IMR-90 (cell line): ENCODE measurements around the gene RHO. TPM values are rescaled to one million over a fixed set of nuclear protein-coding genes. Genes with fewer than 3 reads are reported as not detected.
"Not testable (repeated sequence)": the region's sequence is repeated elsewhere in the genome, so short reads cannot be mapped to it uniquely, and the experiment has no call there.

Source experiments
- ATAC-seq: fragments of 200-7000 bp; cut with Tn5 transposase; 2 replicates; pipeline ENCODE4 v1.9.1; 2020; ENCODE audit warnings: low read depth, mild to moderate bottlenecking, moderate library complexity
- BruUV-seq: library from RNA; stranded (reverse); fragments of 400-500 nt; replicated peaks from 2 replicates; lab custom pipeline; 2021; lab: Mats Ljungman, UMichigan
- CTCF ChIA-PET: fragments of 300-600 bp; formaldehyde crosslinking; extraction: SDS; loops from one replicate; lab custom pipeline; 2021; ENCODE audit warnings: antibody characterized with exemption; lab: Yijun Ruan, JAX
- POLR2A ChIA-PET: fragments of 300-600 bp; sonication (Branson Sonifier 250); formaldehyde crosslinking; loops from one replicate; lab custom pipeline; 2022; ENCODE audit warnings: antibody characterized with exemption; ENCODE audit not compliant: unreplicated experiment; lab: Charles Lee
- DNase-seq: peaks from one replicate; pipeline ENCODE4 v3.0.0; 2013
- H2AFZ ChIP-seq: replicated peaks from 2 replicates; pipeline ENCODE3; 2013; ENCODE audit warnings: low read length, mild to moderate bottlenecking; ENCODE audit not compliant: poor library complexity
- H2AK5ac ChIP-seq: 2 replicates; pipeline ENCODE4 v1.6.1; 2013; ENCODE audit warnings: low read depth, low read length, inconsistent platforms
- H2AK9ac ChIP-seq: replicated peaks from 2 replicates; pipeline ENCODE3; 2013; ENCODE audit warnings: mild to moderate bottlenecking, low read depth, low read length, moderate library complexity; ENCODE audit not compliant: poor library complexity
- H2BK120ac ChIP-seq: 2 replicates; pipeline ENCODE4 v1.6.1; 2013; ENCODE audit warnings: low read depth, low read length, inconsistent platforms
- H2BK15ac ChIP-seq: 3 replicates; pipeline ENCODE4 v1.6.1; 2013; ENCODE audit warnings: low read depth, low read length, inconsistent platforms
- H2BK20ac ChIP-seq: 2 replicates; pipeline ENCODE4 v1.6.1; 2013; ENCODE audit warnings: low read depth, mild to moderate bottlenecking, inconsistent platforms, low read length, moderate library complexity
- H2BK5ac ChIP-seq: 2 replicates; pipeline ENCODE4 v1.6.1; 2013; ENCODE audit warnings: mild to moderate bottlenecking, low read depth, low read length, inconsistent platforms; ENCODE audit not compliant: poor library complexity, severe bottlenecking
- H3K14ac ChIP-seq: replicated peaks from 2 replicates; pipeline ENCODE4 v1.6.1; 2013; ENCODE audit warnings: low read depth, low read length, inconsistent platforms
- H3K18ac ChIP-seq: 2 replicates; pipeline ENCODE4 v1.6.1; 2013; ENCODE audit warnings: low read depth, low read length, control low read depth
- H3K23ac ChIP-seq: 2 replicates; pipeline ENCODE4 v1.6.1; 2013; ENCODE audit warnings: low read depth, low read length, inconsistent platforms
- H3K27ac ChIP-seq: 2 replicates; pipeline ENCODE4 v1.5.1; 2013; ENCODE audit warnings: mild to moderate bottlenecking, control low read depth, low read length; ENCODE audit not compliant: insufficient read depth
- H3K27me3 ChIP-seq: 2 replicates; pipeline ENCODE4 v1.6.1; 2013; ENCODE audit warnings: low read length; ENCODE audit not compliant: control insufficient read depth, insufficient read depth
- H3K36me3 ChIP-seq: 2 replicates; pipeline ENCODE4 v1.6.1; 2013; ENCODE audit warnings: low read length, mixed read lengths; ENCODE audit not compliant: control insufficient read depth, insufficient read depth
- H3K4ac ChIP-seq: 2 replicates; pipeline ENCODE4 v1.6.1; 2013; ENCODE audit warnings: low read depth, low read length, inconsistent platforms
- H3K4me1 ChIP-seq: 2 replicates; pipeline ENCODE4 v1.6.1; 2013; ENCODE audit warnings: low read length, mixed read lengths; ENCODE audit not compliant: control insufficient read depth, insufficient read depth
- H3K4me2 ChIP-seq: 2 replicates; pipeline ENCODE4 v1.6.1; 2013; ENCODE audit warnings: low read depth, mild to moderate bottlenecking, control low read depth, low read length, moderate library complexity
- H3K4me3 ChIP-seq: 2 replicates; pipeline ENCODE4 v1.5.1; 2013; ENCODE audit warnings: low read depth, mild to moderate bottlenecking, control low read depth, low read length, moderate library complexity; ENCODE audit not compliant: insufficient read depth
- H3K56ac ChIP-seq: 2 replicates; pipeline ENCODE4 v1.6.1; 2013; ENCODE audit warnings: low read length, inconsistent platforms; ENCODE audit not compliant: insufficient read depth; ENCODE audit errors: extremely low read depth
- H3K79me1 ChIP-seq, 2 experiments: 2 replicates each; pipeline ENCODE4 v1.6.1; 2013; ENCODE audit warnings: low read length in 2 of 2, inconsistent platforms in 1 of 2, low read depth in 1 of 2
- H3K9ac ChIP-seq: 2 replicates; pipeline ENCODE4 v1.6.1; 2013; ENCODE audit warnings: low read depth, low read length, control low read depth
- H3K9me1 ChIP-seq: 2 replicates; pipeline ENCODE4 v1.6.1; 2013; ENCODE audit warnings: low read length, inconsistent platforms; ENCODE audit not compliant: insufficient read depth
- H3K9me3 ChIP-seq: 2 replicates; pipeline ENCODE4 v1.6.1; 2013; ENCODE audit warnings: low read length; ENCODE audit not compliant: control insufficient read depth, insufficient read depth
- H4K20me1 ChIP-seq: 2 replicates; pipeline ENCODE4 v1.6.1; 2013; ENCODE audit warnings: low read length, inconsistent platforms; ENCODE audit not compliant: insufficient read depth
- H4K5ac ChIP-seq: 2 replicates; pipeline ENCODE4 v1.6.1; 2013; ENCODE audit warnings: mild to moderate bottlenecking, low read depth, low read length, control low read depth
- H4K8ac ChIP-seq, 2 experiments: 2 replicates each; pipeline ENCODE4 v1.6.1; 2013; ENCODE audit warnings: low read depth in 2 of 2, low read length in 2 of 2, control low read depth in 1 of 2, inconsistent platforms in 1 of 2
- H4K91ac ChIP-seq: 2 replicates; pipeline ENCODE4 v1.6.1; 2013; ENCODE audit warnings: low read depth, low read length, inconsistent platforms; ENCODE audit not compliant: insufficient read depth
- WGBS, 2 experiments: methylation state at CpG; one replicate each; pipeline versions ENCODE4 v1.1.5 to v1.1.7; 2013; ENCODE audit warnings: missing lambda C conversion rate in 2 of 2; ENCODE audit not compliant: insufficient read length in 1 of 2; ENCODE audit errors: extremely low coverage in 2 of 2; 5-methylcytosine and 5-hydroxymethylcytosine counted together
- dilution Hi-C: fragments of 300-500 bp; cut with HindIII; formaldehyde crosslinking; loops from one replicate; pipeline ENCODE4 v1.14.3; 2018; ENCODE audit warnings: low sequenced_read_pairs; ENCODE audit not compliant: unreplicated experiment
- in situ Hi-C: fragments of 300-500 bp; cut with MboI; formaldehyde crosslinking; loops from 3 replicates; pipeline ENCODE4 v1.14.3; 2019; ENCODE audit warnings: low sequenced_read_pairs, inconsistent platforms, mixed read lengths
- intact Hi-C: fragments of 100-400 bp; cut with micrococcal nuclease; formaldehyde crosslinking; loops from 2 replicates; pipeline ENCODE4 v1.10.0; 2022
- polyA plus RNA-seq, 3 experiments: library from polyadenylated mRNA; depleted of rRNA; stranded (reverse); fragments of >200 nt; gene quantifications; 2 replicates each; pipeline ENCODE4 v1.2.3, GENCODE V29; 2012; ENCODE audit warnings: low replicate concordance in 1 of 3
- total RNA-seq: library from RNA; depleted of rRNA; stranded (reverse); fragments of >200 nt; gene quantifications from 2 replicates; pipeline ENCODE4 v1.2.3, GENCODE V29; 2012

RHO gene
- total and polyA plus RNA-seq, 2 of the 4 experiments (the other 2 are of a cell fraction) = not detected

GRCh38 chr3:129489258-129489657, 39.2 kb upstream of the RHO start:
- CTCF ChIA-PET = interaction anchor here (2.1 kb wide), 1 partner anchor 108 kb away, joined by 25 read pairs; no protein-coding TSS in a partner anchor
- H2AK9ac ChIP-seq, H3K9ac ChIP-seq, H3K27me3 ChIP-seq, H2BK120ac ChIP-seq, H3K27ac ChIP-seq, H3K36me3 ChIP-seq, BruUV-seq, H4K5ac ChIP-seq, H2AFZ ChIP-seq, H4K91ac ChIP-seq, H3K14ac ChIP-seq, POLR2A ChIA-PET, H3K18ac ChIP-seq, dilution Hi-C loops, H3K4ac ChIP-seq, in situ Hi-C loops, H2BK5ac ChIP-seq, H4K20me1 ChIP-seq, H3K9me3 ChIP-seq, H2BK20ac ChIP-seq, H3K4me3 ChIP-seq, DNase-seq, H3K23ac ChIP-seq, H3K4me2 ChIP-seq, ATAC-seq, H2BK15ac ChIP-seq, H2AK5ac ChIP-seq, H4K8ac ChIP-seq, H3K56ac ChIP-seq: not testable (repeated sequence)
- Histone ChIP-seq H3K4me1 (peaks cover 34% of the 10 kb centered on the region), H3K9me1 (peaks cover 32% of the 10 kb centered on the region), H3K79me1 (peaks cover 2 to 34% of the 10 kb centered on the region in 2 experiments; a peak in 2 of 4 replicates)
- 71% methylated on average over 1 of the region's 10 CpGs; no CpG with 5 or more reads in 1 of the 2 experiments for WGBS, 2 experiments
- intact Hi-C loops = loop anchor here (5.0 kb wide), 1 partner anchor 47 kb away; the partner anchor contains the start of gene IFT122
